GM18507 (cell line): ENCODE data around the gene SDF4.
"Not testable (repeated sequence)": the region's sequence is repeated elsewhere in the genome, so short reads cannot be mapped to it uniquely, and the experiment has no call there.

Experiments used
- DNase-seq: peaks from one replicate; pipeline ENCODE4 v3.0.0; 2011; ENCODE audit warnings: low read depth; ENCODE audit not compliant: insufficient read length; ENCODE audit errors: extremely low spot score
- FAIRE-seq: peaks from 2 replicates; lab custom pipeline; 2011; peaks lifted over from hg19 to GRCh38; lab: Jason Lieb, UNC

The SDF4 gene

DNA sequence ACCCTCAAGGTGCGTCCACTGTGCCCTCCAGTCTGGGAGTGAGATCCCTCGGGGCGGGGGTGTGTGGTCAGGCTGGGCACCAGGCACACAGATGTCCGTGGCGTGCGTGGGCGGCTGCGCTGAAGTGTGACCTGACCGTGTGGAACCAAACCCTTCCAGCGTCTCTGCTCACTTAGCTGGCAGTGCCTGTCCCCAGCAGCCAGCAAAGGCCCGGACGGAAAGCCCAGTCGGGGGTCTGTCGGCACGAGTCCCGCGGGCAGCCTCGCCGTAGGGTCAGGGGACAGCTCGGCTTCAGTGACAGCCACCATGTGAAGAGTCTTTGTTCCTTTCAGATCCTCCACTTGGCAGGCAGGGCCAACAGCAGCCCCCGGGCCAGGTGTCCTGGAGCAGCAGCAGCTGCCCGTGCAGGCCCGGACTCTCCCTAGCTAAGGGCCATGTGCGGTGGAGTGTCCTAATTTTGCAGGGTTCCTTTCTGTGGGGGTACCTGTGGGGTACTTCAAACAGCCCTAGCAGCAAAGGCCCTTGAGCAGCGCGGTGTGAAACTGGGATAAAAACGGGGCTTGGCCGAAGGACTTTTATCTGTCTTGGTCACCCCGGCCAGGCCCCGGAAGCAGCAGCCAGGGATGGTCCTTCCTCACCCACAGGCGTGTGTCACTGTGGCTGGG, 46.6 kb downstream of the SDF4 start:
- DNase-seq (no peak), FAIRE-seq (no peak)

GRCh38 chr1:1183833-1184775, 47.7 kb downstream of the SDF4 start:
- no peak for DNase-seq
- no peak for FAIRE-seq

DNA sequence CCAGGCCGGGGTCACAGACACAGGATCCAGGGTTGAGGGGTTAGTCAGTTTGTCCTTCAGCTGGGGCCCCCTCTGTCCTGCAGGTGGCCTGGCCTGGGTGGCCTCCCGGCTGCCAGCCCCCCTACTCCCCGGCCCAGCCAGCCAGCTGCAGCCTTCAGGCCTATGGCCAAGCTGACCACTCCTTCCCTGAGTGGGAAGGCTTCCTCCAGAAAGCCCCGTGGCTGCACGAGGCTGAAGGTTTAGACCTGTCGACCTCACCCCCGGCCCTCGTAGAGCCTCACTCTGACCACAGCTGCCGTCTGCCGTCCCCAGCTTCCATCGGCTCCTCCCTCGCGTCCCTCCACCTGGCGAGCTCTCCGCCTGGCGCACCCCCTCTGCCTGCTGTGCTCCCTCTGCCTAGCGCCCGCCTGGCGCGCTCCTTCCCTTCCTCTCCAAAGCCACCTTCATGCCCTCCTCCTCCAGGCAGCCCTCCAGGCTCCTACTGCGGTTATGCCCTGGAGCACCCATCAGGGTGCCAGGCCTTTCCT, 48.5 kb downstream of the SDF4 start:
- DNase-seq (no peak), FAIRE-seq (no peak)

GRCh38 chr1:1182491-1183220, 49.1 kb downstream of the SDF4 start:
- no peak for FAIRE-seq
- no peak for DNase-seq

DNA sequence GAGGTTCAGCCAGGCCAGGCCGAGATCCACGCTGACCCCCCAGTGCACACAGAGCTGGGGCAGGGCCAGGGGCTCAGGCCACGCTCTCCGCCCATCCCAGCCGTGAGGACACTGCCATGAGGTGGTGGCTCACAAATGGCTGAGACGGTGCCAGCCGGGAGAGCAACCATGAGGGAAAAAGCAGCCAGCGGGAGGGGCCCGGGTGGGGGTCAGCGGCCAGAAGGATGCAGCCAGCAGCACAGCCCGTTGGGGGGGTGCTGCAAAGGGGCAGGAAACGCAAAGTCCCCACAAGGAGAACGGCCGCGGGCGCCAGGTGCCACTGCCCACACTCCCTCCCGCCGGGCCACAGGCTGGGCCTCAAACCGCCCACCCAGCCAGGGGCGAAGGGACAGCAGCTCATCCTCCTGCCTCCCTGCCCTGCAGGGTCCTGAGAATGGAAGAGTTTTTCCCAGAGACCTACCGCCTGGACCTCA, 49.8 kb downstream of the SDF4 start:
- DNase-seq (no peak), FAIRE-seq (no peak)

- no peak for FAIRE-seq
- DNase-seq: no peak
Observed at GRCh38 chr1:1181129-1181937, 50.5 kb downstream of the SDF4 start.

DNA sequence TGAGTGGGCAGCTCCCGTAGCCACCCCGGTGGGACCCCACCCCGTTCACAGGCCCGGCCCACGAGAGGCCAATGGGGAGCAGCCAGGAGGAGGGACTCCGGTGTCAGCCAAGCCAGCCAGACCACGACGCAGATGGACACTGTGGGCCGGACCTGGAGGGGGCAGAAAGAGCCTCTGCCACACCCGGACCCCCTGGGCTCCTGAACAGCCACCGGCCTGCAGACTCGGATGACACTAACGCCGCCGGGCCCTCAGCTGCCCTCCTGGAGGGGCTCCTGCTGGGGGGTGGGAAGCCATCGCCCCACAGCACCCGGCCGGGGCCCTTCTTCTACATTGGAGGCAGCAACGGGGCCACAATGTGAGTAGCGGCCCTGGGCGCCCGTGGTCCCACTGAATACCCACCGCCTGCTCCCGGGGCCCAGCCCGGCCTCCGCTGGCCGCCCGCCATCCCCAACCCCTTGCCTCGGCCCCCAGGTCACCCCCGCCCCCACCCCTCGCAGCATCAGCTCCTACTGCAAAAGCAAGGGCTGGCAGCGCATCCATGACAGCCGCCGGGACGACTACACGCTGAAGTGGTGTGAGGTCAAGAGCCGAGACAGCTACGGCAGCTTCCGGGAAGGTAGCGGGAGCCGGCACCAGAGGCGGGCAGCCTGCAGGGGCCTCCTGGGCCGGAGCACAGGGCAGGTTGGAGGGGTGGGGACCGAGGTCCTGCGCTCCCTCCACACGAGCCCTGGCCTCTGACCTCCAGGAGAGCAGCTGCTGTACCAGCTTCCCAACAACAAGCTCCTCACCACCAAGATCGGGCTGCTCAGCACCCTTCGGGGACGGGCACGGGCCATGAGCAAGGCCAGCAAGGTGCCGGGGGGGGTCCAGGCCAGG, 51.6 kb downstream of the SDF4 start:
- DNase-seq (no peak), FAIRE-seq (no peak)

DNA sequence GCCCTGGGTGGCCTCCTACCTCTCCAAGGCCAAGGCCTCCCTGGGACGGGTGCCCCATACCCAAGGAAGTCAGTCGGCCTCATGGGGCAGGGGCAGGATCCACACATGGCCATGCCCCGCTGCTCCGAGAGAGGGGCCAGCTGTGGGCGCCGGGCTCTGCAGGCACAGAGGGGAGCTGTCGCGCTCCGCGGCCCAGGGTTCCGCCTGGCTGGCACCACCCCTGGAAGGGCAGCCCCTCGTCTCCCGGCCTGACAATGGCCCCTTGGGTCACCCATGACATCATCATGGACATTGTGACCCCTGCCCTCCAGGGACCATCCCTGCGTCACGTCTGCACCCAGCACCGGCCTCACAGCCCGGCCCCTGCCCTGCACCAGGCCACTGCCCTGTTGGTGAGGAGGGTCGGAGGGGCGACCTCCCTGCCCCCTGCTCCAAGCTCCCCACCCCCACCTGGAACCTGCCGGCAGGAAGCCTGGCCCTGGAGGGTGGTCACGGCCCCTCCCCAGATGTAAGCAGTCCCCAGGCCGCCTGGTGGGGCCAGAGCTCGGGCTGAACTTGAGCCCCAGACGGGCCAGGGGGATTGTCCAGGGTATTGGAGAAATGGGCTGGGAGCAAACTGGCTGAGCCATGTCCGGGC, 52.3 kb downstream of the SDF4 start:
- DNase-seq (no peak), FAIRE-seq (no peak)

DNA sequence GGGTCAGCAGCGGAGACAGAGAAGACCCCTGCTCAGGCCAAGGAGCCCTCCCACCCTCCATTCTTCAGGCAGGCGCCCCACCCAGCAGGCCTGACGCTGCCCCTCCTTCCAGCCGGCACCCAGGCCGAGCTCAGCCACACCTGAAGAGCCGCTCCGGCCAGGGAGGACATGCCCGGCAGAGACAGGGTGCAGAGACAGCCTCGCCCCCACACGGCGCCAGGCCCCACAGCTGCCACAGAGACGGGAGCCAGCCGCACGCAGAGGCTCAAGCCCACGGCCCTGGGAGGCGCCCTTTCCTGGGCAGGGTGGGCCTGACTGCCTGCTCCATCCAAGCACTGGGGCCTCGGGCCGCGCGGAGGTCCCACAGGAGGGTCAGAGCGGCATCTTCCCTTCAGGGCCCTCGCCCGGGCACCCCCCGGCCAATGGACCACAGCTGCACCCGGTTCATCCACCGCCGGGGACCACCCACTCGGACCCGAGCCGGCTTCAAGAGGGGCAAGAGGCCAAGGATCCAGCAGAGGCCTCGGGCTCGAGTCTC, 52.9 kb downstream of the SDF4 start:
- FAIRE-seq: no peak

DNA sequence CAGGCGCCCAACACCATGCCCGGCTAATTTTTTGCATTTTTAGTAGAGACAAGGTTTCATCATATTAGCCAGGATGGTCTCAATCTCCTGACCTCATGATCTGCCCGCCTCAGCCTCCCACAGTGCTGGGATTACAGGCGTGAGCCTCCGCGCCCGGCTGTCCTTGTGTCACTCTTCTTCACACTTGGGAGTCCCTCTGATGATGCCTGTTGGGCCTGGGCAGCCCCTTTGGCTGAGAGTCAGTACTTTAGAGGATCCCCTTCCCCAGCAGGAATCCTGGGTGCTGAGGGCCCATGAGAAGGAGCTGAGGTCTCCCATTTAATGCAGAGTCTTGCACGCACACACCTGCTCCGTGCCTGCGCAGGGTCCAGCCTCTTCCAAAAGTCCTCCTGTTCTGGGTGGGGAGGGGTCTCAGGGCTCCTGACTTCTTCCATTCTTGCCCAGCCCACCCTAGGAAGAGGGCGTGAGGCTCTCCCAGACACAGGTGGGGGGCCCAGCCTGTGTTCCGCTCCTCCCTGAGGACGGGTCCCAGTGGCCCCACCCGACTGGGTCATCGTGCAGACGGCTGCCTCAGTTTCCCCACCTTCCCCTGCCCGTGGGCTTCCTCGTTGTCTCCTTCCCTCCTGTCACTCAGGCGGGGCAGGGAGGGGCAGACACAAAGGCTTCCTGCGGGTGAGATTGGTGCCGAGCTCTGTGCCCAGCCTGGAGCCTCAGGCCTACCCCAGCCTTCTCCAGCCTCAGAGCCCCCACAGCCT, 54.2 kb downstream of the SDF4 start:
- FAIRE-seq (no peak), DNase-seq (no peak)

More for the DNA sequence above, 52.9 kb downstream of the SDF4 start:
- DNase-seq: no peak

DNA sequence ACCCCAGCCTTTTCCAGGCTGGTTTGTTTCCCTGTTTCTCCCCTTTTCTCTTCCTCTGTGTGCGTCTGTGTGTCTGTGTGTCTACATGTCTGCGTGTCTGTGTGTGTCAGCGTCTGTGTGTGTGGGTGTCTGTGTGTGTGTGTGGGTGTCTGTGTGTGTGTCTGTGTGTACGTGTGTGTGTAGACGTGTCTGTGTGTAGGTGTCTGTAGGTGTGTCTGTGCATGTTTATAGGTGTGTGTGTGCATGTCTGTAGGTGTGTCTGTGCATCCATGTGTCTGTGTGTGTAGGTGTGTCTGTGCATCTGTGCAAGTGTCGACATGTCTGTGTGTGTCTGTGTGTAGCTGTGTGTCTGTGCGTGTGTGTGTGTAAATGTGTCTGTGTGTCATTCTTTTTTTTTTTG, 54.9 kb downstream of the SDF4 start:
- FAIRE-seq (no peak), DNase-seq (no peak)

DNA sequence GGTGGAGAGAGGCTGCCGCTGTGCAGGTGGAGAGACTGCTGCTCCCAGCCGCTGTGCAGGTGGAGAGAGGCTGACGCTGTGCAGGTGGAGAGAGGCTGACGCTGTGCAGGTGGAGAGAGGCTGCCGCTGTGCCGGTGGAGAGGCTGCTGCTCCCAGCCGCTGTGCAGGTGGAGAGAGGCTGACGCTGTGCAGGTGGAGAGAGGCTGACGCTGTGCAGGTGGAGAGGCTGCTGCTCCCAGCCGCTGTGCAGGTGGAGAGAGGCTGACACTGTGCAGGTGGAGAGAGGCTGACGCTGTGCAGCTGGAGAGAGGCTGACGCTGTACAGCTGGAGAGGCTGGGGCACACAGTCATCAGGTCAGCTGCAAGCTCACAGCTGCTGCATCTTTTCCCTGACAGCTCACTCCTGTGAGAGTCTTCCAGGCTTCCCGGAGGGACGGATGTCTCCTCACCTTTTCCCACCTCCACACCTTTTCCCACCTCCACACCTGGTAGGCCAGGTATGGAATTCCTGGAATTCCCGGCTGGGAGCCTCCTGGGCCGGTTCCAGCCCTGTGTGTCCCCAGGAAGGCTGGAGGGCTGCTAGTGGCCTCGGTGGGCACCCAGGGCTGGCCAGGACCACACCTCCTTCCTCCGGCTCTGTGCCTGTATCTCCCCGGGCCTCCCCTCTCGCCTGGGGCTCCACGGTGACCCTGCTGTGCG, 55.6 kb downstream of the SDF4 start:
- DNase-seq, FAIRE-seq: not testable (repeated sequence)

GRCh38 chr1:1175221-1176062, 56.4 kb downstream of the SDF4 start:
- no peak for FAIRE-seq

DNA sequence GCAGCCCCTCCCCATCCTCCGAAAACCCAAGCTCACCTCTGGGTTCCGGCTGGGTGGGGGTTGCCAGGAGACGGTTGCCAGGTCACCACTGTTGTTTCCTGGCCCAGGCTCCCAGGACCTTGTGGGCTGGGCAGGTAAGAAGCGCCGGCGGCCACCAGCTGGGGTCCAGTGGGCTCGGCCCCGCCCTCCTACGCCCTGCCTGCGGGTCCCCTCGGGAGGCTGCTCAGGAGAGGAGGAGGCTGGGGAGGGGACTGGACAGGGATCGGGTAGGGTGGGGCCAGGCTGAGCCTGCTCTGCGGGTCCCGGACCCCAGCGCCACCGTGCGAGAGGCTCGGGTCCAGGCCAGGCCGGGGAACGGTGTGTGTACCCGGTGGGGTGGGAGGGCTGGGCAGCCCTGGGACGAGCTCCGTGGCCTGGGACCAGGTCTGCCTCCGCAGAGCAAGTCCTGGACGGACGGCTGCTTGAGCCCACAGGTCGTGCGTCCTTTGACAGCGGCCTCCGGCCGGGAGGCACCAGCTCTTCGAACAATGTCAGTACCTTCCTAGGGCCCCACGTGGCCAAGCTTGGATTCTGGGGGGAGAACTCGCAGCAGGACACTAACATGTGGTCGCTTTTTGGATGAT, 57.9 kb downstream of the SDF4 start, which contains the start of gene TTLL10:
TTLL10 (plus strand) TSS at position 88 of the 623 bp plus-strand sequence. CDS start 5,336 bp downstream, outside the sequence.
- no peak for DNase-seq
- FAIRE-seq: no peak

More at GRCh38 chr1:1175221-1176062, 56.4 kb downstream of the SDF4 start:
- no peak for DNase-seq
